Putamen (tissue), 1 donor: ENCODE results near the gene VMP1.

ENCODE experiments used
- DNase-seq: peaks from one replicate; pipeline ENCODE4 v3.0.0-alpha.2; 2016; ENCODE audit warnings: low spot score

The VMP1 gene

DNA sequence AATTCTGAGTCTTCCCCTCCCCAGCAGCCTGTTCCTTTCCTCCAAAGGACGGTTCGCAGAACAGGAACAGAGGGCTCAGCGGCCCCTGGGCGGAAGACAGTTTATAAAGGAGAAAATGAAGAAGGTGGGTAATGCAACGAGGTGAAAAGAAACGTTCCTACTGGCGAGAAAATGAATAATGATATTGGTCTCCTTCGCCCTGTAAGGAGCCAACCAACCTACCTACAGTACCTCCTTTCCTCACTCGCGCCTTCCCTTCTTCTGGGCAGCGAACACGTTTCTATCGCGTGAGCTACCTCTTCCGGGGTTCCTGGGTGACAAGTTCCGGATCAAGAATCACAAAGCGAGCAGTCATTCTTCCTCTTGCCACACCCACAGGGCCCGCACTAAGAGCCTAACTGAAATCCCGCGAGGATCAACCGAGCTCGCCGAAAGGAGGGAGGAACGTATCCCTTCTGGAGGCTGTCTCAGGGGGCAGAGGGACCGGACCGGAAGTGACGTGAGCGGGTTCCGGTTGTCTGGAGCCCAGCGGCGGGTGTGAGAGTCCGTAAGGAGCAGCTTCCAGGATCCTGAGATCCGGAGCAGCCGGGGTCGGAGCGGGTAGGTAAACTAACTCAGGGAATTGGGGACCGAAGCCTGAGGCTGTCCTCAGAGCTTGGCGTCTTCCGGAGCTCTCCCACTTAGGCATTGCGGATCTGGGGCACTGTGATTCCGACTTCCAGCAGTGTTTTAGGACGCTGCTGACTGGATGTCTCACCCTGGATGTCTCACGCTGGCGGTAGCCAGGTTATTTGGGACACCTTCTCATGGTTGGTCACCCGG lies at the start of gene VMP1, which contains the start of gene PTRH2:
Gene VMP1, plus strand, starts transcription at position 506 of the 822 bp plus-strand sequence. CDS start 23,793 bp downstream, outside the sequence.
Gene PTRH2, minus strand, starts transcription at position 282 of the 822 bp plus-strand sequence. CDS start 9,452 bp downstream, outside the sequence.
- DNase-seq = peak; percentile 100

DNA sequence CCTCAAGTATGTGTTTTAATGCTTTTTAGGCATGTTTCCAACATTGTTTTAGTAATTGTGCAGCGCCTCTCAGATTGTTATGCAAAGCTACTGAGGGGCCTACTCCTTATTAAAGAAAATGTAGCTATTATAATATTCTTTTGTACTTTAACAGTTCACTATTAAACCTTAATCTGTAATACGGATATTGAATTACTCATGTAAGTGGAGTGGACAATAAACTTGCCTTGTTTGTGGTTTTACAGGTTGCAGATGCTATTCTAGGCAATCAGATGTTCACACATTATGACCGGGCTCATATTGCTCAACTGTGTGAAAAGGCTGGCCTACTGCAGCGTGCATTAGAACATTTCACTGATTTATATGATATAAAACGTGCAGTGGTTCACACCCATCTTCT lies 41.2 kb upstream of the VMP1 start:
- no peak for DNase-seq

DNA sequence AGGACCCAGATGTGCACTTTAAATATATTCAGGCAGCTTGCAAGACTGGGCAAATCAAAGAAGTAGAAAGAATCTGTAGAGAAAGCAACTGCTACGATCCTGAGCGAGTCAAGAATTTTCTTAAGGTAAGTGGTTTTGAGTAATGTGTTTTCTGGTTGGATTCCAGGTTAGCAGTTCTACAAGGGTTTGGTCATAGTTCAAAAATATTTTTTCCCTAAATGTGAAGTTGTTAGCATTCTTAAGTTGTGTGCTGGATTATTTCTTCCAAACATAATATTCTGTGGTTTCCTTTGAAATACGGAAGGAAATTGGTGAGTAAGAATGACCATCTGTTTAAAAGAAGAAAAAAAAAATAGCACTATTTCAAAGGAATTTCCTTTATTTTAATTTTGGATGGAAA lies 38.6 kb upstream of the VMP1 start:
- no peak for DNase-seq

DNA sequence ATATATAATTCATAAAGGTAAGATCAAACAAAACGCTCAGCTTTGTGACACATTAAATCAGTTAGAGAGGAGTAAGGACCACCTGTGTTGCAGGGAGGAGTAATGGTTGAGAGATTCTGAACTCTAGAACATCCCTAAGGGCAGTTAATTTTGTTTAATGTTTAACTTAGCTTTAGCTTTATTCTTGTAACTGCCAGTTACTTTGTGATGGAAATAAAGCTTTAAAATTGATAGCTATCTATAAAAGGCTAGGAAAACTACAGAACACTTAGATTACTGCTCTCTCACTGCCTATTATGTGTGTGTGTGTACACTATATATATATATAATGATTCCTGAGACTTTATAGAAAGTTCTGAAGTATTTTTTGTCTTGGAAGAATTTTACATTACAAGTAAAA lies 38.0 kb upstream of the VMP1 start:
- no peak for DNase-seq

DNA sequence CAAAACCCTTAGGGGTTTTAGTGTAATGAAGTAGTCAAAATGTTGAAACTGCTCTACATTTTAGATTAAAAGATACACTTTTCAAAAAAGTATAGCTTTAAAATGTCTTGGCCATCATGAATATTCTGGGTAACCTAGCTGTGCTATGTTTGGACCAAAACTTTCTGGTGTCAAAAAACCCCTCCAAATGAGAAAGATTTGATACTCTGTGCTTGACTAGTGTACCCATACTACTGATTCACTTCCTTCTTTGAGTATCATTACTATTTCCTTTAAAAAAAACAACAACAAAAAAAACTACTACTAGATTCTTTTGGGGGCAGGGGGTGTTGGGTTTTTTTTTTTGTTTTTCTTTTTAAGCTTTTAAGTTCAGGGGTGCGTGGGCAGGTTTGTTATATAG lies 37.5 kb upstream of the VMP1 start:
- DNase-seq = no peak

DNA sequence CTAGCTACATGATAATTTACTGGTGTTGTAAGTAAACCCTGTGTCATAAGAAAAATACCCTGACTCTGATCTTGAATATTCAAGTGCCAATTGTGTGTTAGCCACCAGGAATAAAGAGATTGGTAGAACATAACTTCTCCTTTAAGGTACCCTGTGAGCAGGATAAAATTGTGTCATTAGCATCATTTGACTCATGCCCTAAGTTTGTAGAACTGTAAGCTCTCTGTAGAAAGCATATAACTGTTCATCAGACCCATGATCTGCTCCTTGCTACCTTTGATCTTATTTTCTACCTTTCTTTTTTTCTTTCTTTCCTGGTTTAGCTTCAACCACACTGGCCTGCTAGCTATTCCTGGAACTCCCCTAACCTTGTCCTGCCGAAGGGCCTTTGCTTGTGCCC lies 36.1 kb upstream of the VMP1 start:
- no peak for DNase-seq

DNA sequence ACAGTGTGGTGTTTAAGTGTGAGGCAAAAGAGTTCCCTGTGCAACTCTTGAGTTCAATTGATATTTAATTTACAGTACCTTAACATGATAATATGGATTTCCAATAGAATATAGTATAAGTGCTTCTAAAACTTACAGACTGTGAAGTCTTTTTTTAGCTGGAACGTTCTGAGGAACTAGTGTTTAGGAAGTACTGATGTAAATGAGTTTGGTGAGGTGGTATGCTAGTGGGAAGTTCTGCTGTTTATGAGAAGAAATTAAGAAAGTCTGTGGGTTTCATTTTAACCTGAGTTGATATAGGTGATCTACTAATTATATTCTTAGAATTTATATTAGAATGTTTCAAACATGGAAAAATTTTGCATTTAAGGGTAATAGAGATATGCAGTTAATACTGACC lies 32.2 kb upstream of the VMP1 start:
- DNase-seq = no peak

DNA sequence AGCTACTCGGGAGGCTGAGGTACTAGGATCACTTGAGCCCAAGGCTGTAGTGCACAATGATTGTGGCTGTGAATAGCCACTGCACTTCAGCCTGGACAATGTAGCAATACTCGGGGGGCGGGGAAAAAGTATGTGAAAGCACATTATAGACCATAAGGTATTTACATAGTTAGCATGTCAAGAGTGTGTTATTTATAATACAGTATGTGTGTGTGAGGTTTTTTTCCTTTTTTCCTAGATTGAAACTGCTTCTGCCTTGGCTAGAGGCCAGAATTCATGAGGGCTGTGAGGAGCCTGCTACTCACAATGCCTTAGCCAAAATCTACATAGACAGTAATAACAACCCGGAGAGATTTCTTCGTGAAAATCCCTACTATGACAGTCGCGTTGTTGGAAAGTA lies 30.7 kb upstream of the VMP1 start:
- DNase-seq = no peak

DNA sequence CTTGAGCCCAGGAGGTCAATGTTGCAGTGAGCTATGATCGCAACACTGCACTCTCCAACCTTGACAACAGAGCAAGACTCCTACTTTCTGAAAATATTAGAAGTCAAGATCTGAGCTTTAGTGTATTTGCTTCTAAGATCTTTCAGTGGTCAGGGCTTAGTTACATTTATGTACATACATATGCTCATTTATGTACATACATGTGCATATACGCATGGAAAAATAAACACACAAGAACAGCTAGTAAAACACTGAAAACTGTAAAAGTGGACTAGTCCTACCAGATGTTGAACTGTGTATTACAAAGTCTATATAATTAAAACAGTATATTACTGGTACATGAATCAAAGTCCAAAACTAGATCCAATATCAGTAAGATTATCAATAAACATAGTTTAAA lies 28.5 kb upstream of the VMP1 start:
- no peak for DNase-seq

DNA sequence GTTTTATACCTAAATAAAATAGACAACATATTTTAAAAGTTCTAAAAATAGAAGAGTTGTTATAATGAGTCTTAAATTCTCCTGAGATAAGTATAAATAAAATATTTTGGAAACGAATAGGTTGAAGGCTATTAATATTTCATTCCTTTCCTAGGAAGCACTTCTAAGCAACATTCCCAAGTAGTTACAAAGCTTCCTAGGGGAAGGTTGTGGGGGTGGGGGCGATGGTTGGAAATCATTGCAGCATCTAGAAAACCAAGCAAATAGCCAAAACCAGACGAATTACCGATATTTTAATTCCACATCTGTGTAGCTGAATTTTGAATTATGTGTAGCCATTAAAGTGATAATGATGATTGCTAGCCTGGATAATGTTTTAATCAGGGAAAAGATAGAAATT lies 27.1 kb upstream of the VMP1 start:
- no peak for DNase-seq

DNA sequence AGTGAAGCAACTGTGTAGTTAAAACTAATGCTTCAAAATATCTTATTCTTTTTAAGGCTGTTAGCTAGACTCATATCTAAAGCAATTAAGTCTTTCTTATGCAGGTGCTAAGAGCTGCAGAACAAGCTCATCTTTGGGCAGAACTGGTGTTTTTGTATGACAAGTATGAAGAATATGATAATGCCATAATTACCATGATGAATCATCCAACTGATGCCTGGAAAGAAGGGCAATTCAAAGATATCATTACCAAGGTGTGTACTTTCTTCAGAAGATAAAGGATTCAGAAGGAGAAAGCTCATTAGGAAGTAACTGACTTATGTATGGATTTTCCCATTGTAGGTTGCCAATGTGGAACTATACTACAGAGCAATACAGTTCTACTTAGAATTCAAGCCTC lies 24.2 kb upstream of the VMP1 start:
- DNase-seq = peak; percentile 62

DNA sequence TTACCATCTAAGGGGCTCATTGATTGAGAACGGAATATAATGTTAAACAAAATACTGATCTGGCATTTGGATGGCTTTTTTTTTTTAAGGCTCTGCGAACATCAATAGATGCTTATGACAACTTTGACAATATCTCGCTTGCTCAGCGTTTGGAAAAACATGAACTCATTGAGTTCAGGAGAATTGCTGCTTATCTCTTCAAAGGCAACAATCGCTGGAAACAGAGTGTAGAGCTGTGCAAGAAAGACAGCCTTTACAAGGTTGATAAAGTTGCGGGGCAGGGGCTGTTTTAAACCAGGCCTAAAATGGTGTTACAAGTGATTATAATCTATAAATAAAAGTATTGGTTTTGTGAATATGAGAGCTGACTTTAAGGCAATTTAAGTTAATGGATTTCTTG lies 22.5 kb upstream of the VMP1 start:
- no peak for DNase-seq

DNA sequence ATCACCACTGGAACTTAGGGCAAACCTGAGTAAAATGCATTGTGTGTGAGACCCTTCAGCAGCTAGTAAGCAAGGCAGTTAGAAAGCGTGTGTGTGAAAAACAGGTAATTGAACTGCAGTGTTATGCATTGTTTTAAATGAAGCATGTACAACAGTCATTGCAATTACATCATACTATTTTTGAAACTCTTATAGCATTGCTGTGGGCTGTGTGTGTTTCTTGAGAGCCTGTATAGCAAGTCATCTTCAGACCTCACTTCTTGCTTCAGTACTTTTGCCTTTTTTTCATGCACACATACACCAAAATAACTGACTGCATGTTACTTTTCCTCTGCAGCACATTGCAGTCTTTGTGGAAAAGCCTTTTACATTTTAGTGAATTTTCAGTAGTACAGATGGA lies 19.4 kb upstream of the VMP1 start:
- DNase-seq = no peak

DNA sequence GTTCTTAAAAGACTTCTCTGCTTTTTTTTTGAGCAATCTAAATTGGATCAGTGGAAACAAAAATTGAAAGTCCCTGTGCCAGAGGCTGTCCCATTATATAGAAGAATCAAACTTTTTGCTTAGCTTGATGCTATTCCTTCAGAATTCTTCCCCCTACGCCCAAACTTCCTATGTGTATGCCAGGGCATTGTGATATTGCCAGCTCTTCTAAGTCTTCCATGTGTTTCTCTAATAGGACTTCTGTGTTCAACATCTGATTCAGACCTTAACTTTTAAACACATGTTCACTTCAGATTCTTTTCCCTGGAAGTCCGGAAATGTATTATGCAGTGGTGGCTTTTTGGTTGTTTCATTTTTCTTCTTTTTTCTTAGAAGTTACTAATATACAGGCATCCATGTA lies 19.0 kb upstream of the VMP1 start:
- no peak for DNase-seq

DNA sequence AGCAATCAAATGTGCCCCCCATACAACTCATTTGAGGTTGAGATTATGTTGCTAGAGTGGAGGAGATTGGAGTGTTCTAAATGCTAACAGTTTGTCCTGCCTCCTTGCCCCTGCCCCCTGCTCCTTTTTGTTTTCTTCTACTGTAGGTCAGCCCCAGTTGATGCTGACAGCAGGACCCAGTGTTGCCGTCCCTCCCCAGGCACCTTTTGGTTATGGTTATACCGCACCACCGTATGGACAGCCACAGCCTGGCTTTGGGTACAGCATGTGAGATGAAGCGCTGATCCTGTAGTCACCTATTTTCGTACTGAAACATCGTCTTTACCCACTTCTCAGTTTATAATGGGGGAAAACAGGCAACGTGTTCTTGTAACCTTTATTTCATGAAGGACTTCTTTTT lies 13.9 kb upstream of the VMP1 start:
- DNase-seq = no peak

DNA sequence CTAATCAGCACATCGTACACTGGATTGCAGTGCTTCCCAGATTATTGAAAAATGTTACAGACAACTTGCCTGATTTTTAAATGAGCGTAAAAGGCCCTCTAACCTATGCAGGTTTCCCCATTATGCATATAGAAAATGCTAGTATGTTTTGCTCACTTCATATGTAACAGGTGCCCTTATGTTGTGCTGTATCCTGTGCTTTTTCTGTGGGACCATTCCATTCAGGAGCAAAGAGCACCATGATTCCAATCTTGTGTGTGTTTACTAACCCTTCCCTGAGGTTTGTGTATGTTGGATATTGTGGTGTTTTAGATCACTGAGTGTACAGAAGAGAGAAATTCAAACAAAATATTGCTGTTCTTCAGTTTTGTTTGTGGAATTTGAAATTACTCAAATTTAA lies 13.1 kb upstream of the VMP1 start:
- no peak for DNase-seq

DNA sequence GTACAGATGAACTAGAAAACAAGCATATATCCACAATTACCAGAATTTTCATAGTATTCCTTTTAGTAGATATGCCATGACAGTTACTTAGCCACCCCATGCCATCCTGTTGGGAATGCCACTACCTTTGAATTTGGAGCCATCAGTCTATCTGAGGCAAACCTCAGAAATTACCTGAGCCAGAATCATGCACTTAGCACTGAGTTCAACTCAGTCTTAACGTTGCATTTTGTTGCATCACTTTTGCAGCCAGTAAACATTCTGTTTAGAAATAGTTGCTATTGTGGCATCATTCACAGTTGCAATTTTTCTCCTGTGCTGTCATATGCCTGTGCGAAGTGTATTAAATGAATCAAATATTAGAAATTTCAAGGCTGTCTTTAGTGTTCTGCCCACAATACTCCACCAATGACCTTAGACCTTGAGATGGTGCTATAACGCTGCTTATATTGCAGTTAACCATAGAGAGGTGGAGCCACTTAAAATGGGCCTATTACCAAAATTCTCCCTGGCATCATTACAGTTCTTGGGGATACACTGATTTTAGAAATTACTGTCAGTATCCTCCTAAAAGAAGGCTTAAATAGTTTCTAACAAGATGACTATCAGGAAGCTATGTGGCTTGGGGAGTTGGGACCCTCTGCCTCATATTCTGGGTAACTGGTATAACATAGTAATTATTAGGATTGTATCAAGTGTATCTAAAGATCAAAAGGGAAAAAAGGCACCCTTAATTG lies 11.3 kb upstream of the VMP1 start:
- DNase-seq = no peak

DNA sequence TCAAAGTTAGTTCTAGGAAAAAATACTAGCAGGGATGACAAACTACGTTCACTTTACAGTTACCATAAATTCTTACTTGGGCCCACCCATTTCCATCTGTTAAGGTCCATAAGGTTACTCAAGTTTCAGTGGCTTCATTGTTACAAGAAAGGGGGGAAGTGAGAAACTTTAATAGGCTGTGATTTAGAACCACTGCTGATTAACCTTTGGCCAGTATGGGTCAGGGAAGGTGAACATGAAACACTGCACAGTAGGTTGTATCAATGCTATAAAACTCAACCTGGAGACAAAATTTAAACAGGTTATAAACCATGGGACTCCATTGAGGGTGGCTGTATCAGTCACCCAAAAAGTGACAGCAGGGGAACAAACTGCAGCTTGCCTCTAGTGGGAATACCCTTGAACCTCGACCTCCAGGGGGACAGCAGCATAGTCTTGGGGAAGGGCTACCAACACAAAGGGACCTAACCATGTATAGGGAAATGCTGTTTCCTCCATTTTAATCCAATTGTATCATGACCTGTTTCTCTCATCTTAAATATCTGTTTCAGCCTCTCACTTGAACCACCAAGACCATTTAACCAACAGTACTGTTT lies 10.7 kb upstream of the VMP1 start:
- no peak for DNase-seq

DNA sequence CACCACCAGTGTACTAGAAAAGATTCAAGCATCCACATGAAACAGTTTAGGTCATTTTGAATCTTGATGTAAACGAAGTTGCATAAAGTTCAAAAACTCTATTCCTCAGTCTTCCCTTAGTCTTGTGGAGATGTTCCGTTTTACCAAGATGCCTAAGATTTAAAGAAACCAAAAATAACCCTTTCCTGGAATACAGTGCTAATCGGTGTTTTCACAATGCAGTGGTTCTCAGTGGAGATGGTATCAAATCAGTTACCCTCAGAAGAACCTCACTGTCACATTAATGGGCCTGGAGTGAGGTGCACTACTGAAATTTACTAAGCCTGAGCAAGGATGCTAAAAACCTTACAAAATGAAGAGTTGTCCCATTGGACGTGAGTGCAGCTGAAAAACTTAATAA lies 9.3 kb upstream of the VMP1 start:
- no peak for DNase-seq

DNA sequence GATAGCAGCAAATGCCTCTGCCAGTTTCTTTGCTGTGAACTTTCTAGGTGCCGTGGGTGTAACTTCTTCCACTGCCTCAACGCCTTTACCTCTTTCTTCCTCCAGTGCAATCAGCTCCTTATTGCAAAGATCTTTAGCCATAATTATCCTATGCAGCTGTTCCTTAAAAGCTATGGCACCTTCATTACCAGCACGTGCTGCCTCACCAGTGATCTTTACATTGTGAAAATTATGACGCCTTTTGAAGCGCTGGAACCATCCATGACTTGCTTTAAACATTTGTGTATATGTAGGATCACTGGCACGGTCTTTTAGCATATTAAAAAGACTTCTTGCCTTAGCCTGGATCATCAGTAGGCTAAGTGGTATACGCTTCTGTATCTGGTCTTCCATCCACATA lies 8.2 kb upstream of the VMP1 start:
- DNase-seq = no peak

DNA sequence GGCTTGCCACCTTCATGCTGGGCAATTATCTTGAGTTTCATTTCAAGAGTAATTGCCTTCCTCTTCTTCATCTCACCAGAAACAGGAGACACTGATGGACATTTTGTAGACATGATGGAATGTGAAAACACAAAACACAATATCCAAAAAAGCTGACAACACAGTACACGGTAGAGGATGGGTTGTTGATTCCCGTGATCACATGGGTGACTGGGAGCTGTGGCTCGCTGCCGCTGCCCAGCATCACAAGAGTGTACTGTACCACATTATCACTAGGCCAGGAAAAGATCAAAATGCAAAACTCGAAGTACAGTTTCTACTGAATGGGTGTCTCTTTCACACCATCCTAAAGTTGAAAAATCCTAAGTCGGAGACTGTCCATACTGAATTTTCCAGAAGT lies 7.7 kb upstream of the VMP1 start:
- no peak for DNase-seq

DNA sequence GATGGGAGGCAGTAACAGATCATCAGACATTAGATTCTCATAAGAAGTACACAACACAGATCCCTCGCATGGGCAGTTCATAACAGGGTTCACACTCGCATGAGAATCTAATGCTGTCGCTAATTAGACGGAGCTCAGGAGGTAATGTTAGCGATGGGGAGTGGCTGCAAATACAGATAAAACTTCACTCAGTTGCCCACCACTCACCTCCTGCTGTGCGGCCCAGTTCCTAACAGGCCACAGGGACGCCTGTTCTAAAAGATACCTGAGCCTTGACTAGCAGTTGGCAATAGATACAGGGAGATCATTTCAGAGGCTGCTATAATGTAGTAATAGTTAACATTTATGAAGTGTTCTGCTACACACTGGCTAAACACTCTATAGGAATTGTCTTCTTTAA lies 5.2 kb upstream of the VMP1 start:
- DNase-seq = no peak

DNA sequence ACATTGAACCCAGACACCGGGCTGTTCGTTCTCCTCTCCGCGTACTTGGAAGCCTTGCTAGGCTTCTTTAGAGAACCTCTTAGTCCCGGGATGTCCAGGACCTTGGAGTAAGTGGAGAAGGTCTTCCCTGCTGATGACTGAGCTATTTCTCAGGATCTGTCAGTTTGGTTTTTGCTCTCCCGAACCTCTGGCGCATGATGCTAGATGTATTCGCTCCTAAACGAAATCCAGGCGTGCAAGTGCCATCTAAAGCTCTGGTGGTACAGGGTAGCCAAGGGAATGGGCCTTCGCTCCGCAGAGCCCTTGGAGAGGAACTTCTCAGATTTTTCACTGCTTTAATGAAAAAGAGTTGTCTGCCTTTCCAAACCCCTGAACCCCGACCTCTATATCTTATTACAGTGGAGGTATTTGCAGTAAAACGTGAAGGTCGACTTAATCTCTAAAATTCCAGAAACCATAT lies 547 bp downstream of the VMP1 start:
- DNase-seq = no peak
